C4-2B (cell line): ENCODE data around the gene AP5M1.
"Not testable (repeated sequence)": the region's sequence is repeated elsewhere in the genome, so short reads cannot be mapped to it uniquely, and the experiment has no call there.

Experiments used
- H3K27ac ChIP-seq: fragments of 450-650 bp; 2 replicates; pipeline ENCODE4 v1.5.1; 2017
- ZFX ChIP-seq: fragments of 450-650 bp; IDR thresholded peaks from 2 replicates; pipeline ENCODE4 v1.6.1; 2017
- TF ChIP-seq, protein P1 (sequence below): fragments of 450-650 bp; conservative IDR thresholded peaks from 2 replicates; pipeline ENCODE4 v1.5.1; 2017; ENCODE audit warnings: mild to moderate bottlenecking

The AP5M1 gene

DNA sequence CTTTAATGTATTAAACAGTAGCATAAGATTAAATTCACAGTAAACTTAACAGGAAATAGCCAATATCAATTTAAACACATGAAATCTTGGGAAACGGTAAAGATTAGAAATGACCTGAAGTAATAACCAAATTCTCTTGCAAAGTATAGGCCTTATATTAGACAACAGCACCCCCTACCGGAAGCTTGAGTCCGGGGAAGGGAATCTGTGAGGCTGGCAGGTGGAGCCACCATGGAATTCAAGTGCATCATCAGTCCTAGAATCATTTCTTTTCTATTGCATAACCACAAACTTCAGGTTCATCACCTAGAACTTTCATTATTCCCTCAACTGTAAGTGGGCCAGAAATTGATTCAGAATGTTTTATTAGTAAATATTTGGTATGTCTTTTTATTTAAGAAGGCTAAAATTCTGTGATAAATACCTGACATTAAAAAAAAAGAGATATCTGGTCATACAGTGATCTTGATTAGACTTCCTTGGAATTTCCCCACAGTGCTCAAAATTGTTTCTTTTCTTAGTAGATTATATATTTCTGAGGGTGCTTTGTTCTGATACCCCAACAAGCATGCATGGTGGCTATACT, 48.6 kb downstream of the AP5M1 start:
- no peak overlapping the region for H3K27ac ChIP-seq
- TF ChIP-seq ZFX = no peak
- TF ChIP-seq, protein P1, sequence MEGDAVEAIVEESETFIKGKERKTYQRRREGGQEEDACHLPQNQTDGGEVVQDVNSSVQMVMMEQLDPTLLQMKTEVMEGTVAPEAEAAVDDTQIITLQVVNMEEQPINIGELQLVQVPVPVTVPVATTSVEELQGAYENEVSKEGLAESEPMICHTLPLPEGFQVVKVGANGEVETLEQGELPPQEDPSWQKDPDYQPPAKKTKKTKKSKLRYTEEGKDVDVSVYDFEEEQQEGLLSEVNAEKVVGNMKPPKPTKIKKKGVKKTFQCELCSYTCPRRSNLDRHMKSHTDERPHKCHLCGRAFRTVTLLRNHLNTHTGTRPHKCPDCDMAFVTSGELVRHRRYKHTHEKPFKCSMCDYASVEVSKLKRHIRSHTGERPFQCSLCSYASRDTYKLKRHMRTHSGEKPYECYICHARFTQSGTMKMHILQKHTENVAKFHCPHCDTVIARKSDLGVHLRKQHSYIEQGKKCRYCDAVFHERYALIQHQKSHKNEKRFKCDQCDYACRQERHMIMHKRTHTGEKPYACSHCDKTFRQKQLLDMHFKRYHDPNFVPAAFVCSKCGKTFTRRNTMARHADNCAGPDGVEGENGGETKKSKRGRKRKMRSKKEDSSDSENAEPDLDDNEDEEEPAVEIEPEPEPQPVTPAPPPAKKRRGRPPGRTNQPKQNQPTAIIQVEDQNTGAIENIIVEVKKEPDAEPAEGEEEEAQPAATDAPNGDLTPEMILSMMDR = peak; percentile 91

DNA sequence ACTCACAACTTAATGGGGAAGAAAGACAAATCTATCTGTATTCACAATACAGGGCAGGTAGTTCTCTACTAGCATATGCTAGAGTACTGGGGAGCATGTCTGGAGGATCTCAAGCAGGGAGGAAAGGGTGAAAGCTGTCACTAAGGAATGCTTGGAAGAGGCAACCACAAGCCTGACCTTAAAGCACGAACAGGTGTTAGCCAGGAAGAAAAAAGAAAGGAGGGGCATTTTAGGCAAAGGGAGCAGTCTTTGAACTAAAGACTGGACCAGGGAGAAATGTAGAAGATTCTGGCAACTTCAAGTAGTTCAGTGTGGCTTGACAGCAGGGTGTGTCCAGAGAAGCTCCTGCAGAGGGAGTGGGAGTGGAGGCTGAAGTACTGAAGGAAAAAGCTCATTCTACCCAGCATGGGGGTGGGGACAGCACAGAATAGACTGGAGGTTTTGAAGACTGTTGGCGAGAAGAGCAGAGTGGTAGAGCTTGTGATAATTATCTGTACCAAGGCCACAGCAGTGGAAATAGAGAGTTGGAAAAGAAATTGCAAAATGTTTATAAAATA, 50.9 kb downstream of the AP5M1 start:
- TF ChIP-seq, protein P1 = no peak
- no peak for TF ChIP-seq ZFX
- H3K27ac ChIP-seq = no peak overlapping the region

DNA sequence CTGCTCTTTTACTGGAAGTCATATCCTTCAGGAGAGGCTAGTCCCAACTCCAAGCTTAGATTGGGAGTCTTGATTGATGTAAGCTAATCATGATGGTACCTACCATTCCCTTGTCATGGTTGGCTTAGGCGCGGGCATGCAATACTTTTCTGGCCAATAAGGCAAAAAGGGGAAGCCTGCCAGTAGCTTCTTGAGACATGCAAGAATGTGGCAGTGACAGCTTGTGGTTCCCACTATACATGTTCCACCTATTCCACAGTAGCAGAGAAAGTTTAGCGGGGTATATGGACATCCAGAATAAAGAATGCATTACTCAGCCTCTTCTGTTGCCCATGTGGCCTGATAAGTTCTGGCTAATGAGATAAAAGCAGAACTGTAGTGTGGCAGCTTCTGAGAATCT, 55.0 kb downstream of the AP5M1 start:
- H3K27ac ChIP-seq = no peak overlapping the region
- TF ChIP-seq ZFX = no peak
- TF ChIP-seq, protein P1 = no peak

DNA sequence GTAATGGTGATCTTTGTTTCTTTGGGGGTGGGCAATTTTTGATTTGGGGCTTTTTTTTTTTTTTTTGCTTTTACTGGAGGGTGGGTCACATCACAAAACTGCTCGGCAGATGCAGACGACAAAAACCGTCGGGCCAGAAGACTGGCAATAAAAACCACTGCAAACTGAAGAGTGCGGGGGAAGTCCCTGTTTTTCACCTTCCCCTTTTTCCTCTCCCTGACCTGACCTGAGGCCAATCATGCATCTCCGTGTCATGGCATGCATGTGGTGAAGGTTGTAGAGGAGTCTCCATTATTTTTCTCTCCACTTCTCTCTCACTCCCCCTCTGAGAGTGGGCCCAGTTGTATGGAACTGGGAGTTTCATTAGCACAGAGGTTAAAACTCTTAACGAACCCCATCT, 57.5 kb downstream of the AP5M1 start:
- no peak for TF ChIP-seq ZFX
- TF ChIP-seq, protein P1 = no peak
- no peak overlapping the region for H3K27ac ChIP-seq

DNA sequence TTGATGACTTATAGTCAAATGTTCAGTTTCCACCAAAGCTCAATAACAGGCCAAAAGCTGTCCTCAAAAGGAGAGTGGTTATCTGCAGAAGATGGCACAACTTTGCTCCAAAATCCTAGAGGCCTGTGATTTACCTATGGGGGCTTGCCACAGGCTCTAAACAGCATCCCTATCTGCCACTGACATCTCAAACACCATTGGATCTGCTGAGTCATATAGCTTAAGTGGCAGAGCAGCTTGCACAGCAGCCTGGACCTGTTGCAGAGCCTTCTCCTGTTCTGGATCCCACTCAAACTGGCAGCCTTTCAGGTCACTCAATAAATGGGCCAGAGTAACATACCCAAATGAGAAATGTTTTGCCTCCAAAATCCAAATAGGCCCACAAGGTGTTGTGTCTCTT, 61.1 kb downstream of the AP5M1 start:
- H3K27ac ChIP-seq = peak overlapping the region; percentile 58
- no peak for TF ChIP-seq ZFX
- TF ChIP-seq, protein P1 = no peak

DNA sequence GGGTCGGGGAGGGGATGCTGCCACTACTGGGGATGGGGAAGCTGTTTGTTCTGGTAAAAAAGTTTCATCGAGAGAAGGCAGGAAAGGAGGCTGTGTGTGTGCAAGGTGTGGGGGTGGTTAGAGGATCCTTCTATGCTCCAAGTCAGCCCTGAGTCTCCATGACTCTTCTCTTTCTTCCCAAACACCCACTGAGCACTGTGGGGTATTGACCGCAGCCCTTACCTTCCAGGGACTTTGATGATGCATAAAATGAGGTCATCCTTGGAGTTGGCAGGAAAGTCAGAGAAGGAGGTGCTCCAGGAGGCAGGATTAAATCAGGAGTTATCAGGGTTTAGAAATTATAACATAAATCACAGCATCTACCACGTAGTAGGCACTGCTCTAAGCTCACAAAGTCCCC, 63.7 kb downstream of the AP5M1 start:
- H3K27ac ChIP-seq = not testable (repeated sequence)

DNA sequence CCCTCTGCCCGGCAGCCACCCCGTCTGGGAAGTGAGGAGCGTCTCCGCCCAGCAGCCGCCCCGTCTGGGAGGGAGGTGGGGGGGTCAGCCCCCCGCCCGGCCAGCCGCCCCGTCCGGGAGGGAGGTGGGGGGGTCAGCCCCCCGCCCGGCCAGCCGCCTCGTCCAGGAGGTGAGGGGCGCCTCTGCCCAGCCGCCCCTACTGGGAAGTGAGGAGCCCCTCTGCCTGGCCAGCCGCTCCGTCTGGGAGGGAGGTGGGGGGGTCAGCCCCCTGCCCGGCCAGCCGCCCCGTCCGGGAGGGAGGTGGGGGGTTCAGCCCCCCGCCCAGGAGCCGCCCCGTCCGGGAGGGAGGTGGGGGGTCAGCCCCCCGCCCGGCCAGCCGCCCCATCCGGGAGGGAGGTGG, 65.0 kb downstream of the AP5M1 start:
- H3K27ac ChIP-seq = not testable (repeated sequence)

DNA sequence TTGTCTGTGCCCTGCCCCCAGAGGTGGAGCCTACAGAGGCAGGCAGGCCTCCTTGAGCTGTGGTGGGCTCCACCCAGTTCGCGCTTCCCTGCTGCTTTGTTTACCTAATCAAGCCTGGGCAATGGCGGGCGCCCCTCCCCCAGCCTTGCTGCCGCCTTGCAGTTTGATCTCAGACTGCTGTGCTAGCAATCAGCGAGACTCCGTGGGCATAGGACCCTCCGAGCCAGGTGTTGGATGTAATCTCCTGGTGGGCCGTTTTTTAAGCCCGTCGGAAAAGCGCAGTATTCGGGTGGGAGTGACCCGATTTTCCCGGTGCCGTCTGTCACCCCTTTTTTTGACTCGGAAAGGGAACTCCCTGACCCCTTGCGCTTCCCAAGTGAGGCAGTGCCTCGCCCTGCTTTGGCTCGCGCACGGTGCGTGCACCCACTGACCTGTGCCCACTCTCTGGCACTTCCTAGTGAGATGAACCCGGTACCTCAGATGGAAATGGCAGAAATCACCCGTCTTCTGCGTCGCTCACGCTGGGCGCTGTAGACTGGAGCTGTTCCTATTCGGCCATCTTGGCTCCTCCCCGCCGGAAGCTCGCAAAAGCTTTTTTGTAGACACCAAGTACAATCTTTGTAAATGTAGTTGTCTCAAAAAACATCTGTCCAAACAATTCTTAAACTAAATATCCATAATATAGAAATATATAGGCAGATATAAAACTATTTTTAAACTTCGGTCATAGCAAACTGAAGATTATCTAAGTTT, 75.0 kb downstream of the AP5M1 start:
- H3K27ac ChIP-seq = not testable (repeated sequence)

DNA sequence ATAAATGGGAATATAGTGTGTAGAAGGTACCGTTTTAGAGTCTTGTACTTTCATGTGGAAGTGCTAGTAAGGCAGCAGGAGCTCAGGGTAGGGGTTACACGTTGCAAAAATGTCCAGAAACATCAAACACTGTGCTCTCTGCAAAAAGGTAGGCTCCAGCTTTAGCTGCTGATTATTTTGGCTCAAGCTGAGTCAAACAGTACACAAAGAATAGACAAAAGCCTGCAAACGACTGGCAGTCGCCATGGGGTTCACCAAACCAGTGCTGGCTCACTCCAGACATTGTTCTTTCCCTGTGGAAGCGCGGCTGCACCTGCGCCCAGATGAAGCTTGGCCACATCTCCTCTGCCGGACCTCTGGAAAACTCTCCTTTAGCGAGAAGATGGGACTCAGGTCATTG, 76.3 kb downstream of the AP5M1 start:
- no peak overlapping the region for H3K27ac ChIP-seq
- TF ChIP-seq, protein P1 = no peak
- no peak for TF ChIP-seq ZFX
